GM12872 (cell line): ENCODE measurements around the gene NOTCH2.

ENCODE experiments used
- CTCF ChIP-seq: IDR thresholded peaks from 3 replicates; pipeline ENCODE4 v1.5.1; 2011; ENCODE audit warnings: low read depth, mild to moderate bottlenecking, low read length, moderate library complexity; ENCODE audit not compliant: insufficient read depth

The NOTCH2 gene

GRCh38 chr1:119958223-119958622 lies 111.2 kb downstream of the NOTCH2 start:
- no peak for TF ChIP-seq CTCF

- no peak for TF ChIP-seq CTCF
Measured at GRCh38 chr1:119956306-119956705, 113.2 kb downstream of the NOTCH2 start.

GRCh38 chr1:119954476-119955422 lies 114.7 kb downstream of the NOTCH2 start:
- TF ChIP-seq CTCF = no peak

- TF ChIP-seq CTCF = no peak
Measured at GRCh38 chr1:119953266-119953998, 116.0 kb downstream of the NOTCH2 start.

GRCh38 chr1:119952496-119952895 lies 117.0 kb downstream of the NOTCH2 start:
- TF ChIP-seq CTCF = no peak

- TF ChIP-seq CTCF = peak; percentile 97
Measured at GRCh38 chr1:119948342-119949214, 120.9 kb downstream of the NOTCH2 start.

GRCh38 chr1:119947468-119947867 lies 122.0 kb downstream of the NOTCH2 start:
- no peak for TF ChIP-seq CTCF
